Liver (tissue), 9 donors: ENCODE data around the gene HNRNPA0. TPM values are rescaled to one million over a fixed set of nuclear protein-coding genes. Genes with fewer than 3 reads are reported as not detected.
"Not testable (repeated sequence)": the region's sequence is repeated elsewhere in the genome, so short reads cannot be mapped to it uniquely, and the experiment has no call there.

Experiments
- DNase-seq: peaks from one replicate; pipeline ENCODE4 v3.0.0-alpha.2; 2017; ENCODE audit warnings: low spot score
- H3K27ac ChIP-seq, 2 donors: one replicate each; pipeline ENCODE4 v1.7.0; 2013; ENCODE audit warnings: inconsistent platforms in 2 of 2, low read length in 2 of 2, control low read depth in 1 of 2, low read depth in 1 of 2, mild to moderate bottlenecking in 1 of 2
- H3K27me3 ChIP-seq, 4 donors: one replicate each; pipeline versions ENCODE4 v1.6.1 to v1.7.0; 2013; ENCODE audit warnings: low read length in 3 of 4, inconsistent platforms in 1 of 4, mild to moderate bottlenecking in 1 of 4, moderate library complexity in 1 of 4; ENCODE audit not compliant: control insufficient read depth in 4 of 4, insufficient read depth in 4 of 4
- H3K36me3 ChIP-seq, 4 donors: one replicate each; pipeline versions ENCODE4 v1.6.1 to v1.7.0; 2013; ENCODE audit warnings: low read length in 3 of 4, mild to moderate bottlenecking in 3 of 4, low read depth in 1 of 4, moderate library complexity in 1 of 4; ENCODE audit not compliant: control insufficient read depth in 4 of 4, insufficient read depth in 3 of 4
- H3K4me1 ChIP-seq, 4 donors: one replicate each; pipeline versions ENCODE4 v1.6.1 to v1.7.0; 2013; ENCODE audit warnings: low read length in 3 of 4, mild to moderate bottlenecking in 3 of 4, moderate library complexity in 1 of 4; ENCODE audit not compliant: control insufficient read depth in 4 of 4, insufficient read depth in 4 of 4
- H3K4me3 ChIP-seq, 3 donors: one replicate each; pipeline versions ENCODE4 v1.6.1 to v1.7.0; 2013; ENCODE audit warnings: low read length in 3 of 3, control low read depth in 1 of 3, low read depth in 1 of 3, mild to moderate bottlenecking in 1 of 3
- H3K9ac ChIP-seq, 2 donors: one replicate each; pipeline ENCODE4 v1.7.0; 2013; ENCODE audit warnings: low read length in 2 of 2, mild to moderate bottlenecking in 2 of 2, moderate library complexity in 2 of 2, control low read depth in 1 of 2, low read depth in 1 of 2
- H3K9me3 ChIP-seq, 4 donors: one replicate each; pipeline versions ENCODE4 v1.6.1 to v1.7.0; 2013; ENCODE audit warnings: low read length in 3 of 4; ENCODE audit not compliant: control insufficient read depth in 4 of 4
- ATF3 ChIP-seq: IDR thresholded peaks from 2 replicates; pipeline ENCODE4 v1.6.1; 2016; ENCODE audit warnings: antibody characterized with exemption
- EGR1 ChIP-seq, 2 donors: IDR thresholded peaks; 2 replicates each; pipeline ENCODE4 v1.6.1; 2016 to 2018; ENCODE audit warnings: antibody characterized with exemption in 2 of 2, low read depth in 2 of 2
- FOXA1 ChIP-seq: IDR thresholded peaks from 2 replicates; pipeline ENCODE4 v1.6.1; 2016; ENCODE audit warnings: antibody characterized with exemption
- FOXA2 ChIP-seq: IDR thresholded peaks from 2 replicates; pipeline ENCODE4 v1.6.1; 2016; ENCODE audit warnings: antibody characterized with exemption
- GABPA ChIP-seq, 2 donors: IDR thresholded peaks in 1 of 2; conservative IDR thresholded peaks in 1 of 2; 2 replicates each; pipeline ENCODE4 v1.6.1; 2016; ENCODE audit warnings: antibody characterized with exemption in 2 of 2, mild to moderate bottlenecking in 1 of 2, moderate library complexity in 1 of 2
- HNF4A ChIP-seq, 2 donors: conservative IDR thresholded peaks; 2 replicates each; pipeline ENCODE4 v1.6.1; 2016; ENCODE audit warnings: antibody characterized with exemption in 2 of 2, mild to moderate bottlenecking in 2 of 2
- HNF4G ChIP-seq: IDR thresholded peaks from 2 replicates; pipeline ENCODE4 v1.6.1; 2016; ENCODE audit warnings: antibody characterized with exemption
- JUND ChIP-seq, 2 donors: IDR thresholded peaks; 2 replicates each; pipeline ENCODE4 v1.6.1; 2016; ENCODE audit warnings: antibody characterized with exemption in 2 of 2
- NR2F2 ChIP-seq: IDR thresholded peaks from 2 replicates; pipeline ENCODE4 v1.6.1; 2016; ENCODE audit warnings: antibody characterized with exemption
- RAD21 ChIP-seq, 2 donors: IDR thresholded peaks; 2 replicates each; pipeline ENCODE4 v1.6.1; 2016; ENCODE audit warnings: antibody characterized with exemption in 2 of 2, mild to moderate bottlenecking in 2 of 2
- REST ChIP-seq: IDR thresholded peaks from 2 replicates; pipeline ENCODE4 v1.6.1; 2016; ENCODE audit warnings: antibody characterized with exemption, mild to moderate bottlenecking
- RXRA ChIP-seq, 2 donors: IDR thresholded peaks; 2 replicates each; pipeline ENCODE4 v1.6.1; 2017 to 2018; ENCODE audit warnings: antibody characterized with exemption in 2 of 2, mild to moderate bottlenecking in 1 of 2
- SP1 ChIP-seq: IDR thresholded peaks from 2 replicates; pipeline ENCODE4 v1.6.1; 2018; ENCODE audit warnings: antibody characterized with exemption, mild to moderate bottlenecking
- TAF1 ChIP-seq: conservative IDR thresholded peaks from 2 replicates; pipeline ENCODE4 v1.6.1; 2016; ENCODE audit warnings: antibody characterized with exemption, mild to moderate bottlenecking
- YY1 ChIP-seq: IDR thresholded peaks from 2 replicates; pipeline ENCODE4 v1.6.1; 2016; ENCODE audit warnings: antibody characterized with exemption, mild to moderate bottlenecking
- ZBTB33 ChIP-seq: IDR thresholded peaks from 2 replicates; pipeline ENCODE4 v1.6.1; 2016; ENCODE audit warnings: antibody characterized with exemption
- WGBS: extraction: QIAGEN DNeasy Blood & Tissue Kit; methylation state at CpG from one replicate; pipeline ENCODE4 v1.1.7; 2013; 5-methylcytosine and 5-hydroxymethylcytosine counted together
- polyA plus RNA-seq, 2 donors: library from polyadenylated mRNA; stranded (reverse) in 1 of 2; unstranded in 1 of 2; fragments of 200-250 nt in 1 of 2; fragments of >200 nt in 1 of 2; fragmentation: Nextera tagmentation in 1 of 2; extraction: Ambion mirVana in 1 of 2; gene quantifications; one replicate each; pipeline versions ENCODE4 v1.2.1 to v1.2.3, GENCODE V29; 2013 to 2015
- total RNA-seq, 2 donors: library from RNA; depleted of rRNA; stranded (reverse); fragments of >200 nt; gene quantifications; one replicate each; pipeline ENCODE4 v1.2.3, GENCODE V29; 2014
- TF ChIP-seq, protein P1 (sequence below): IDR thresholded peaks from 2 replicates; pipeline ENCODE4 v1.6.1; 2016; ENCODE audit warnings: antibody characterized with exemption
- TF ChIP-seq, protein P2 (sequence below): fragments of 150-350 bp; IDR thresholded peaks from 2 replicates; pipeline ENCODE4 v1.5.1; 2017; ENCODE audit warnings: improper control_type of control experiment, low read depth, low read length; ENCODE audit not compliant: missing input control
- donor health status: healthy.
- donor health status: healthy.
- donor health status: healthy.
- donor health status: healthy.
- donor health status: healthy.

Gene HNRNPA0
- total and polyA plus RNA-seq, 4 donors, result 1.8 to 12.9 (median 7.6) TPM

GRCh38 chr5:137791387-137791786 lies 37.2 kb upstream of the HNRNPA0 start:
- no peak for DNase-seq
- Histone ChIP-seq H3K9ac (no peak overlapping the region), H3K27me3 (no peaks in the 10 kb centered on the region), H3K36me3 (no peaks in the 10 kb centered on the region), H3K4me3 (no peak overlapping the region), H3K4me1 (no peaks in the 10 kb centered on the region), H3K27ac (no peak overlapping the region), H3K9me3 (no peaks in the 10 kb centered on the region)
- TF ChIP-seq, protein P1, sequence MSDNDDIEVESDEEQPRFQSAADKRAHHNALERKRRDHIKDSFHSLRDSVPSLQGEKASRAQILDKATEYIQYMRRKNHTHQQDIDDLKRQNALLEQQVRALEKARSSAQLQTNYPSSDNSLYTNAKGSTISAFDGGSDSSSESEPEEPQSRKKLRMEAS, result no peak
- TF ChIP-seq ZBTB33 (no peak), FOXA1 (no peak), HNF4G (no peak), REST (no peak), JUND (IDR thresholded peaks at IDR 0.05) (no peak), SP1 (no peak), GABPA (IDR thresholded peaks at IDR 0.05 in 1 of 2, conservative IDR thresholded peaks at IDR 0.05 in 1 of 2) (no peak), RAD21 (IDR thresholded peaks at IDR 0.05) (no peak), HNF4A (conservative IDR thresholded peaks at IDR 0.05) (no peak), FOXA2 (no peak), ATF3 (no peak), NR2F2 (no peak), EGR1 (IDR thresholded peaks at IDR 0.05; ENCODE audit: low read depth in 2 of 2) (no peak), YY1 (no peak), TAF1 (no peak), RXRA (IDR thresholded peaks at IDR 0.05) (no peak)
- TF ChIP-seq, protein P2, sequence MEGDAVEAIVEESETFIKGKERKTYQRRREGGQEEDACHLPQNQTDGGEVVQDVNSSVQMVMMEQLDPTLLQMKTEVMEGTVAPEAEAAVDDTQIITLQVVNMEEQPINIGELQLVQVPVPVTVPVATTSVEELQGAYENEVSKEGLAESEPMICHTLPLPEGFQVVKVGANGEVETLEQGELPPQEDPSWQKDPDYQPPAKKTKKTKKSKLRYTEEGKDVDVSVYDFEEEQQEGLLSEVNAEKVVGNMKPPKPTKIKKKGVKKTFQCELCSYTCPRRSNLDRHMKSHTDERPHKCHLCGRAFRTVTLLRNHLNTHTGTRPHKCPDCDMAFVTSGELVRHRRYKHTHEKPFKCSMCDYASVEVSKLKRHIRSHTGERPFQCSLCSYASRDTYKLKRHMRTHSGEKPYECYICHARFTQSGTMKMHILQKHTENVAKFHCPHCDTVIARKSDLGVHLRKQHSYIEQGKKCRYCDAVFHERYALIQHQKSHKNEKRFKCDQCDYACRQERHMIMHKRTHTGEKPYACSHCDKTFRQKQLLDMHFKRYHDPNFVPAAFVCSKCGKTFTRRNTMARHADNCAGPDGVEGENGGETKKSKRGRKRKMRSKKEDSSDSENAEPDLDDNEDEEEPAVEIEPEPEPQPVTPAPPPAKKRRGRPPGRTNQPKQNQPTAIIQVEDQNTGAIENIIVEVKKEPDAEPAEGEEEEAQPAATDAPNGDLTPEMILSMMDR, result no peak
- WGBS, result 93% methylated on average over 2 of the region's 2 CpGs

GRCh38 chr5:137788560-137788959 lies 34.4 kb upstream of the HNRNPA0 start:
- not testable (repeated sequence) for H3K27me3 ChIP-seq, H3K9me3 ChIP-seq, H3K36me3 ChIP-seq, H3K27ac ChIP-seq, H3K9ac ChIP-seq, H3K4me3 ChIP-seq, DNase-seq, H3K4me1 ChIP-seq
- 95% methylated on average over 2 of the region's 2 CpGs for WGBS
